B cell (primary cell): ENCODE data around the gene USP36. TPM values are rescaled to one million over a fixed set of nuclear protein-coding genes. Genes with fewer than 3 reads are reported as not detected.

Source experiments
- ATAC-seq: fragments of 200-7000 bp; cut with Tn5 transposase; one replicate; pipeline ENCODE4 v1.10.0; 2021; ENCODE audit warnings: low read depth, mild to moderate bottlenecking, moderate number of reproducible peaks, moderate library complexity
- CTCF ChIA-PET: fragments of 350-600 bp; sonication (Branson Sonifier 250); formaldehyde crosslinking; loops from one replicate; lab custom pipeline; 2021; ENCODE audit warnings: antibody characterized with exemption, inconsistent platforms; lab: Charles Lee
- POLR2A ChIA-PET: fragments of 350-600 bp; sonication (Branson Sonifier 250); formaldehyde crosslinking; loops from one replicate; lab custom pipeline; 2021; ENCODE audit warnings: antibody characterized with exemption; lab: Charles Lee
- DNase-seq: peaks from one replicate; pipeline ENCODE4 v3.0.0; 2013
- H2AFZ ChIP-seq: 2 replicates; pipeline ENCODE4 v1.6.1; 2012; ENCODE audit warnings: mild to moderate bottlenecking, low read depth, low read length; ENCODE audit not compliant: insufficient read depth, poor library complexity, severe bottlenecking
- H3K27ac ChIP-seq, 2 donors: 1 replicate in 1 of 2; 2 replicates in 1 of 2; pipeline ENCODE4 v1.5.1; 2012 to 2013; ENCODE audit warnings: low read length in 2 of 2, mild to moderate bottlenecking in 2 of 2, moderate library complexity in 1 of 2
- H3K27me3 ChIP-seq, 4 experiments: fragments of 200-600 bp in 1 of 4; sonication (generic) in 1 of 4; replicated peaks in 1 of 4; 1 replicate in 2 of 4; 2 replicates in 2 of 4; pipeline versions ENCODE4 v1.6.1 to v1.7.0; 2013 to 2016; ENCODE audit warnings: low read length in 3 of 4, mild to moderate bottlenecking in 2 of 4, mixed read lengths in 1 of 4, moderate library complexity in 1 of 4; ENCODE audit not compliant: insufficient read depth in 4 of 4, control insufficient read depth in 3 of 4; ENCODE audit errors: control extremely low read depth in 1 of 4
- H3K36me3 ChIP-seq, 2 experiments: replicated peaks in 1 of 2; 1 replicate in 1 of 2; 2 replicates in 1 of 2; pipeline versions ENCODE4 v1.6.1 to v1.7.1; 2013; ENCODE audit warnings: low read length in 1 of 2; ENCODE audit not compliant: insufficient read depth in 2 of 2, control insufficient read depth in 1 of 2; ENCODE audit errors: control extremely low read depth in 1 of 2, extremely low read depth in 1 of 2
- H3K4me1 ChIP-seq, 2 donors: fragments of 200-600 bp in 1 of 2; sonication (generic) in 1 of 2; 1 replicate in 1 of 2; 2 replicates in 1 of 2; pipeline versions ENCODE4 v1.5.1 to v1.6.1; 2013 to 2017; ENCODE audit warnings: low read length in 2 of 2; ENCODE audit not compliant: control insufficient read depth in 2 of 2, insufficient read depth in 2 of 2
- H3K4me2 ChIP-seq: replicated peaks from 2 replicates; pipeline ENCODE3; 2012; ENCODE audit warnings: mild to moderate bottlenecking, low read depth, low read length; ENCODE audit not compliant: poor library complexity, severe bottlenecking
- H3K4me3 ChIP-seq, 5 experiments: fragments of 200-600 bp in 1 of 5; sonication (generic) in 1 of 5; 1 replicate in 3 of 5; 2 replicates in 2 of 5; pipeline versions ENCODE4 v1.5.1 to v1.7.0; 2011 to 2016; ENCODE audit warnings: low read length in 4 of 5, mild to moderate bottlenecking in 4 of 5, low read depth in 2 of 5, control low read depth in 1 of 5, moderate library complexity in 1 of 5; ENCODE audit not compliant: insufficient read depth in 1 of 5; ENCODE audit errors: control extremely low read depth in 1 of 5, extremely low read depth in 1 of 5
- H3K79me2 ChIP-seq: fragments of 200-600 bp; sonication (generic); one replicate; pipeline ENCODE4 v1.6.0; 2016; ENCODE audit warnings: low read length; ENCODE audit not compliant: control insufficient read depth, insufficient read depth
- H3K9ac ChIP-seq: fragments of 200-600 bp; sonication (generic); 2 replicates; pipeline ENCODE4 v1.6.1; 2017; ENCODE audit warnings: mild to moderate bottlenecking, low read length, moderate library complexity
- H3K9me3 ChIP-seq, 3 donors: one replicate each; pipeline versions ENCODE4 v1.6.1 to v1.7.1; 2013; ENCODE audit warnings: low read length in 2 of 3; ENCODE audit not compliant: control insufficient read depth in 2 of 3, insufficient read depth in 1 of 3; ENCODE audit errors: control extremely low read depth in 1 of 3
- H4K20me1 ChIP-seq: 2 replicates; pipeline ENCODE4 v1.6.0; 2012; ENCODE audit warnings: mild to moderate bottlenecking, low read length; ENCODE audit not compliant: insufficient read depth, control insufficient read depth, poor library complexity, severe bottlenecking
- H3K27ac Mint-ChIP-seq: one replicate; pipeline ENCODE4 v1.8.0; 2021; ENCODE audit warnings: mixed read lengths
- H3K27me3 Mint-ChIP-seq: one replicate; pipeline ENCODE4 v1.8.0; 2021; ENCODE audit warnings: mixed read lengths
- H3K4me1 Mint-ChIP-seq: one replicate; pipeline ENCODE4 v1.8.0; 2021; ENCODE audit warnings: mixed read lengths
- H3K4me3 Mint-ChIP-seq: one replicate; pipeline ENCODE4 v1.8.0; 2021; ENCODE audit warnings: mixed read lengths
- H3K9me3 Mint-ChIP-seq: one replicate; pipeline ENCODE4 v1.8.0; 2022; ENCODE audit warnings: mixed read lengths; ENCODE audit not compliant: insufficient read depth
- CTCF ChIP-seq: fragments of 200-600 bp; IDR thresholded peaks from one replicate; pipeline ENCODE4 v1.8.0; 2022; ENCODE audit warnings: antibody characterized with exemption, mild to moderate bottlenecking
- EZH2 ChIP-seq: IDR thresholded peaks from 2 replicates; pipeline ENCODE4 v1.6.1; 2012; ENCODE audit warnings: borderline replicate concordance, low read depth, mild to moderate bottlenecking, moderate library complexity, low read length; ENCODE audit not compliant: insufficient read depth, poor library complexity, severe bottlenecking
- WGBS: methylation state at CpG from one replicate; pipeline ENCODE4 v1.1.5; 2013; ENCODE audit warnings: missing lambda C conversion rate; ENCODE audit not compliant: insufficient coverage; 5-methylcytosine and 5-hydroxymethylcytosine counted together
- intact Hi-C: fragments of 100-400 bp; cut with micrococcal nuclease; formaldehyde crosslinking; loops from one replicate; pipeline ENCODE4 v1.10.0; 2022
- polyA plus RNA-seq: library from polyadenylated mRNA; depleted of rRNA; stranded (reverse); fragments of >200 nt; gene quantifications from 2 replicates; pipeline ENCODE4 v1.2.3, GENCODE V29; 2012
- total RNA-seq, 2 donors: library from RNA; stranded (reverse); fragments of 120-200 nt in 1 of 2; gene quantifications; 1 replicate in 1 of 2; 2 replicates in 1 of 2; pipeline versions ENCODE4 v1.2.3 to v1.2.4, GENCODE V29; 2013 to 2022

The USP36 gene
- total and polyA plus RNA-seq, 2 donors (not counting 1 experiment from before 2014, with no cell fraction given): 52.2 to 137 TPM

- H3K79me2 ChIP-seq: peaks cover 15% of the 10 kb centered on the region
- DNase-seq (no peak), ATAC-seq (no peak)
- no peak overlapping the region for H3K4me2 ChIP-seq
- peaks cover 0 to 51% of the 10 kb centered on the region in 2 experiments for H3K36me3 ChIP-seq
- H3K27ac ChIP-seq: no peak overlapping the region
- H2AFZ ChIP-seq: no peak overlapping the region
- Mint-ChIP-seq H3K27ac (no peak overlapping the region), H3K27me3 (no peaks in the 10 kb centered on the region), H3K9me3 (no peaks in the 10 kb centered on the region), H3K4me1 (peaks cover 9% of the 10 kb centered on the region), H3K4me3 (no peak overlapping the region)
- TF ChIP-seq EZH2 (no peak), CTCF (no peak)
- ChIA-PET POLR2A (interaction anchor here (0.6 kb wide), 1 partner anchor 28 kb away, joined by 3 read pairs; no protein-coding TSS in a partner anchor), CTCF (interaction anchor here (1.1 kb wide), 1 partner anchor 88 kb away, joined by 3 read pairs; no protein-coding TSS in a partner anchor)
- no peaks in the 10 kb centered on the region for H3K27me3 ChIP-seq
- no peak overlapping the region for H3K9ac ChIP-seq
- WGBS: 94% methylated on average over 18 of the region's 22 CpGs
- intact Hi-C loops: loop anchor here (5.0 kb wide), 1 partner anchor 88 kb away; no protein-coding TSS in a partner anchor
- no peaks in the 10 kb centered on the region for H3K9me3 ChIP-seq
- no peak overlapping the region for H3K4me3 ChIP-seq
- H4K20me1 ChIP-seq: peaks cover 11% of the 10 kb centered on the region
- H3K4me1 ChIP-seq: no peaks in the 10 kb centered on the region
These were observed 45.6 kb downstream of the USP36 start for GRCh38 chr17:78794864-78795640.

GRCh38 chr17:78794399-78794798 lies 46.2 kb downstream of the USP36 start:
- intact Hi-C loops: no loop called here
- Histone ChIP-seq H3K27ac (no peak overlapping the region), H3K27me3 (no peaks in the 10 kb centered on the region), H3K36me3 (peaks cover 0 to 50% of the 10 kb centered on the region in 2 experiments), H4K20me1 (peaks cover 9% of the 10 kb centered on the region), H3K4me1 (peaks cover 0 to 6% of the 10 kb centered on the region in 2 donors), H3K9ac (no peak overlapping the region), H3K4me3 (no peak overlapping the region), H3K9me3 (no peaks in the 10 kb centered on the region), H2AFZ (no peak overlapping the region), H3K4me2 (no peak overlapping the region), H3K79me2 (peaks cover 12% of the 10 kb centered on the region)
- Mint-ChIP-seq H3K4me3 (no peak overlapping the region), H3K27me3 (no peaks in the 10 kb centered on the region), H3K4me1 (peaks cover 12% of the 10 kb centered on the region), H3K27ac (no peak overlapping the region), H3K9me3 (no peaks in the 10 kb centered on the region)
- POLR2A ChIA-PET: interaction anchor here (0.6 kb wide), 1 partner anchor 28 kb away, joined by 3 read pairs; no protein-coding TSS in a partner anchor
- no peak for TF ChIP-seq CTCF
- no peak for TF ChIP-seq EZH2
- no peak for ATAC-seq
- WGBS: 99% methylated on average over 16 of the region's 16 CpGs
- CTCF ChIA-PET: interaction anchor here (1.1 kb wide), 1 partner anchor 87 kb away, joined by 3 read pairs; no protein-coding TSS in a partner anchor
- DNase-seq: no peak
